ENCODE data around the gene ARMH3. TPM values are rescaled to one million over a fixed set of nuclear protein-coding genes. Genes with fewer than 3 reads are reported as not detected.

ARMH3 gene
- total RNA-seq, 1 experiment from 2014 or later, result 9.7 TPM

- no peak overlapping the region for H3K4me2 ChIP-seq (ENCODE audit: low read length)
- ChIA-PET CTCF (no interaction called here), POLR2A (ENCODE audit: unreplicated experiment) (no interaction called here)
- no peaks in the 10 kb centered on the region for H3K27me3 ChIP-seq (ENCODE audit: low read length)
- ATAC-seq, result no peak
- no peak overlapping the region for H2AFZ ChIP-seq (ENCODE audit: low read length)
- no peaks in the 10 kb centered on the region for H3K9me3 ChIP-seq (ENCODE audit: low read length)
- H3K79me2 ChIP-seq (ENCODE audit: low read length), result no peaks in the 10 kb centered on the region
- no peaks in the 10 kb centered on the region for H3K9me2 ChIP-seq (replicated peaks; ENCODE audit: low read length)
- intact Hi-C loops (cut with micrococcal nuclease), result loop anchor here (10.0 kb wide), 1 partner anchor 58 kb away; no protein-coding TSS in a partner anchor
- H3K4me3 ChIP-seq (ENCODE audit: low read length), result no peak overlapping the region
- no peaks in the 10 kb centered on the region for H3F3A ChIP-seq (ENCODE audit: low read length, unreplicated experiment)
- no peak overlapping the region for H3K9ac ChIP-seq (ENCODE audit: low read length)
- H4K20me1 ChIP-seq (ENCODE audit: low read length), result no peaks in the 10 kb centered on the region
- H3K36me3 ChIP-seq (ENCODE audit: low read depth, low read length), result no peaks in the 10 kb centered on the region; the same call in none of the 2 replicates
- BruUV-seq (replicated peaks), result no TSS peak
- no peak overlapping the region for H3K27ac ChIP-seq (ENCODE audit: low read length)
- TF ChIP-seq EZH2phosphoT487 (IDR thresholded peaks at IDR 0.05; ENCODE audit: borderline replicate concordance, low read length) (no peak), CTCF (conservative IDR thresholded peaks at IDR 0.05; ENCODE audit: low read depth, low read length) (no peak), EZH2 (IDR thresholded peaks at IDR 0.05; ENCODE audit: low read length, unreplicated experiment) (no peak)
- no peaks in the 10 kb centered on the region for H3K4me1 ChIP-seq (ENCODE audit: insufficient read depth, low read length)
- DNase-seq, result no peak
Measured at GRCh38 chr10:102017295-102017694, 38.7 kb downstream of the ARMH3 start.

GRCh38 chr10:102016416-102016815 lies 39.6 kb downstream of the ARMH3 start:
- no peaks in the 10 kb centered on the region for H3F3A ChIP-seq (ENCODE audit: low read length, unreplicated experiment)
- no peak overlapping the region for H2AFZ ChIP-seq (ENCODE audit: low read length)
- H3K9ac ChIP-seq (ENCODE audit: low read length), result no peak overlapping the region
- intact Hi-C loops (cut with micrococcal nuclease), result loop anchor here (10.0 kb wide), 1 partner anchor 58 kb away; no protein-coding TSS in a partner anchor
- H3K4me2 ChIP-seq (ENCODE audit: low read length), result no peak overlapping the region
- no peaks in the 10 kb centered on the region for H3K9me2 ChIP-seq (replicated peaks; ENCODE audit: low read length)
- TF ChIP-seq CTCF (conservative IDR thresholded peaks at IDR 0.05; ENCODE audit: low read depth, low read length) (no peak), EZH2phosphoT487 (IDR thresholded peaks at IDR 0.05; ENCODE audit: borderline replicate concordance, low read length) (no peak), EZH2 (IDR thresholded peaks at IDR 0.05; ENCODE audit: low read length, unreplicated experiment) (no peak)
- BruUV-seq (replicated peaks), result no TSS peak
- no peak overlapping the region for H3K4me3 ChIP-seq (ENCODE audit: low read length)
- no peaks in the 10 kb centered on the region for H3K27me3 ChIP-seq (ENCODE audit: low read length)
- no peak overlapping the region for H3K27ac ChIP-seq (ENCODE audit: low read length)
- DNase-seq (no peak), ATAC-seq (no peak)
- ChIA-PET CTCF (no interaction called here), POLR2A (ENCODE audit: unreplicated experiment) (no interaction called here)
- no peaks in the 10 kb centered on the region for H4K20me1 ChIP-seq (ENCODE audit: low read length)
- no peaks in the 10 kb centered on the region for H3K4me1 ChIP-seq (ENCODE audit: insufficient read depth, low read length)
- H3K79me2 ChIP-seq (ENCODE audit: low read length), result no peaks in the 10 kb centered on the region
- H3K9me3 ChIP-seq (ENCODE audit: low read length), result no peaks in the 10 kb centered on the region
- no peaks in the 10 kb centered on the region; the same call in 1 of the 2 replicates for H3K36me3 ChIP-seq (ENCODE audit: low read depth, low read length)

GRCh38 chr10:102010961-102011360 lies 45.0 kb downstream of the ARMH3 start:
- Histone ChIP-seq H2AFZ (ENCODE audit: low read length) (no peak overlapping the region), H3K4me1 (ENCODE audit: insufficient read depth, low read length) (peaks cover 5% of the 10 kb centered on the region), H3K4me2 (ENCODE audit: low read length) (no peak overlapping the region), H3K36me3 (ENCODE audit: low read depth, low read length) (peaks cover 4% of the 10 kb centered on the region; the same call in 1 of the 2 replicates), H3K27me3 (ENCODE audit: low read length) (no peaks in the 10 kb centered on the region), H4K20me1 (ENCODE audit: low read length) (no peaks in the 10 kb centered on the region), H3K9me2 (replicated peaks; ENCODE audit: low read length) (no peaks in the 10 kb centered on the region), H3K4me3 (ENCODE audit: low read length) (no peak overlapping the region), H3F3A (ENCODE audit: low read length, unreplicated experiment) (no peaks in the 10 kb centered on the region), H3K79me2 (ENCODE audit: low read length) (no peaks in the 10 kb centered on the region), H3K9ac (ENCODE audit: low read length) (no peak overlapping the region), H3K27ac (ENCODE audit: low read length) (no peak overlapping the region), H3K9me3 (ENCODE audit: low read length) (no peaks in the 10 kb centered on the region)
- TF ChIP-seq EZH2phosphoT487 (IDR thresholded peaks at IDR 0.05; ENCODE audit: borderline replicate concordance, low read length) (no peak), EZH2 (IDR thresholded peaks at IDR 0.05; ENCODE audit: low read length, unreplicated experiment) (no peak), CTCF (conservative IDR thresholded peaks at IDR 0.05; ENCODE audit: low read depth, low read length) (no peak)
- DNase-seq (no peak), ATAC-seq (no peak)
- POLR2A ChIA-PET (ENCODE audit: unreplicated experiment), result no interaction called here
- intact Hi-C loops (cut with micrococcal nuclease), result loop anchor here (1.0 to 10.0 kb wide), 3 partner anchors 64 to 171 kb away; no protein-coding TSS in a partner anchor
- BruUV-seq (replicated peaks), result no TSS peak
- CTCF ChIA-PET, result interaction anchor here (0.6 to 2.1 kb wide), 5 partner anchors 62 to 170 kb away, joined by 3 to 36 read pairs (median 4); no protein-coding TSS in a partner anchor

All from PC-3 (cell line).